IMR-90 (cell line): Measurements from ENCODE around the gene HHIPL1.

Experiments used
- BHLHE40 ChIP-seq: fragments of 150-350 bp; IDR thresholded peaks from 2 replicates; pipeline ENCODE4 v1.6.1; 2016; ENCODE audit warnings: mild to moderate bottlenecking, low read depth, low read length
- CEBPB ChIP-seq: IDR thresholded peaks from 2 replicates; pipeline ENCODE4 v1.6.1; 2012; ENCODE audit warnings: low read depth, low read length, improper control_type of control experiment
- CHD1 ChIP-seq: IDR thresholded peaks from 2 replicates; pipeline ENCODE4 v1.6.1; 2012; ENCODE audit warnings: low read depth, low read length, improper control_type of control experiment
- CTCF ChIP-seq: conservative IDR thresholded peaks from 2 replicates; pipeline ENCODE4 v1.5.1; 2012; ENCODE audit warnings: mild to moderate bottlenecking, low read depth, low read length, improper control_type of control experiment
- ELK1 ChIP-seq: fragments of 150-350 bp; IDR thresholded peaks from 2 replicates; pipeline ENCODE4 v1.6.1; 2016; ENCODE audit warnings: low read depth, mild to moderate bottlenecking, low read length, moderate library complexity, borderline replicate concordance
- FOS ChIP-seq: fragments of 150-350 bp; IDR thresholded peaks from 2 replicates; pipeline ENCODE4 v1.6.1; 2016; ENCODE audit warnings: low read depth, low read length
- MAFK ChIP-seq: IDR thresholded peaks from 2 replicates; pipeline ENCODE4 v1.6.1; 2012; ENCODE audit warnings: low read depth, low read length, improper control_type of control experiment
- NFE2L2 ChIP-seq: fragments of 150-350 bp; IDR thresholded peaks from 2 replicates; pipeline ENCODE4 v1.6.1; 2016; ENCODE audit warnings: low read depth, mild to moderate bottlenecking, low read length
- POLR2A ChIP-seq: IDR thresholded peaks from 2 replicates; pipeline ENCODE4 v1.6.1; 2012; ENCODE audit warnings: mild to moderate bottlenecking, low read depth, low read length
- RAD21 ChIP-seq: IDR thresholded peaks from 2 replicates; pipeline ENCODE4 v1.6.1; 2012; ENCODE audit warnings: low read length, improper control_type of control experiment
- RFX5 ChIP-seq: IDR thresholded peaks from 2 replicates; pipeline ENCODE4 v1.8.0; 2012; ENCODE audit warnings: low read depth, mild to moderate bottlenecking, low read length, moderate library complexity
- SMC3 ChIP-seq: fragments of 150-350 bp; IDR thresholded peaks from 2 replicates; pipeline ENCODE4 v1.6.1; 2016; ENCODE audit warnings: low read depth, mild to moderate bottlenecking, antibody characterized with exemption, low read length, moderate library complexity

- TF ChIP-seq CTCF (peak; percentile 95), CEBPB (no peak), SMC3 (peak; percentile 95), BHLHE40 (peak; percentile 48; the same call in 1 of the 2 replicates), POLR2A (peak; percentile 49; the same call in 1 of the 2 replicates), FOS (no peak), MAFK (no peak), RAD21 (peak; percentile 97), NFE2L2 (no peak), RFX5 (no peak), ELK1 (no peak), CHD1 (no peak)
Measured at GRCh38 chr14:99628887-99629618, 15.9 kb upstream of the HHIPL1 start.
